ENCODE results near the gene AKT3. TPM values are rescaled to one million over a fixed set of nuclear protein-coding genes. Genes with fewer than 3 reads are reported as not detected.
A peak's percentile ranks its signal among the peaks of the same experiment; 100 is the strongest.
"Not testable (repeated sequence)": the region's sequence is repeated elsewhere in the genome, so short reads cannot be mapped to it uniquely, and the experiment has no call there.

Gene AKT3
- polyA plus RNA-seq, 6 donors from 2014 or later, result 2.8 to 6.4 (median 3.5) TPM; not detected in 1

GRCh38 chr1:243831463-243831862 is 18.6 kb downstream of the AKT3 start:
- Mint-ChIP-seq H3K36me3 (peaks cover 13 to 17% of the 10 kb centered on the region in 2 donors), H3K4me1 (peaks cover 10 to 18% (median 15%) of the 10 kb centered on the region in 3 donors), H3K27me3 (no peaks in the 10 kb centered on the region), H3K4me3 (no peak overlapping the region), H3K9me3 (peaks cover 0 to 21% (median 11%) of the 10 kb centered on the region in 7 donors), H3K27ac (peak overlapping the region in 1 of 6 donors; percentile 49)
- ATAC-seq (ENCODE audit: low read depth in 2 of 2) (no peak), DNase-seq (no peak)

- Mint-ChIP-seq H3K36me3 (peaks cover 8 to 23% of the 10 kb centered on the region in 2 donors), H3K27ac (peak overlapping the region in 3 of 6 donors; percentile 7 to 49 (median 15)), H3K4me3 (peak overlapping the region in 3 of 8 donors; percentile 16 to 36 (median 31)), H3K9me3 (peaks cover under 1 to 15% (median 6%) of the 10 kb centered on the region in 7 donors), H3K27me3 (no peaks in the 10 kb centered on the region), H3K4me1 (peaks cover 27 to 31% (median 28%) of the 10 kb centered on the region in 3 donors)
- DNase-seq (no peak), ATAC-seq (ENCODE audit: low read depth in 2 of 2) (no peak)
Observed at GRCh38 chr1:243827206-243827605, 22.8 kb downstream of the AKT3 start.

GRCh38 chr1:243824907-243825306 is 25.1 kb downstream of the AKT3 start:
- peak overlapping the region in 2 of 6 donors; percentile 10 to 39 for H3K27ac Mint-ChIP-seq
- ATAC-seq (ENCODE audit: low read depth in 2 of 2); DNase-seq; H3K27me3 Mint-ChIP-seq; H3K4me3 Mint-ChIP-seq: not testable (repeated sequence)
- H3K9me3 Mint-ChIP-seq, result peaks cover 10 to 37% (median 27%) of the 10 kb centered on the region in 7 donors
- peaks cover 31 to 41% of the 10 kb centered on the region in 2 donors for H3K36me3 Mint-ChIP-seq
- H3K4me1 Mint-ChIP-seq, result peaks cover 24 to 36% (median 27%) of the 10 kb centered on the region in 3 donors

GRCh38 chr1:243821177-243821680 is 28.8 kb downstream of the AKT3 start:
- H3K36me3 Mint-ChIP-seq, result peaks cover 31 to 44% of the 10 kb centered on the region in 2 donors
- no peak for DNase-seq
- H3K4me3 Mint-ChIP-seq, result no peak overlapping the region
- peaks cover 10 to 37% (median 27%) of the 10 kb centered on the region in 7 donors for H3K9me3 Mint-ChIP-seq
- H3K27ac Mint-ChIP-seq, result peak overlapping the region in 1 of 6 donors; percentile 22
- ATAC-seq (ENCODE audit: low read depth in 2 of 2), result no peak
- peaks cover 16 to 32% (median 17%) of the 10 kb centered on the region in 3 donors for H3K4me1 Mint-ChIP-seq
- no peaks in the 10 kb centered on the region for H3K27me3 Mint-ChIP-seq

- Mint-ChIP-seq H3K27ac (no peak overlapping the region), H3K9me3 (peaks cover 10 to 41% (median 31%) of the 10 kb centered on the region in 7 donors), H3K27me3 (no peaks in the 10 kb centered on the region), H3K36me3 (peaks cover 31 to 41% of the 10 kb centered on the region in 2 donors), H3K4me1 (peaks cover 20 to 41% (median 23%) of the 10 kb centered on the region in 3 donors), H3K4me3 (no peak overlapping the region)
- no peak for ATAC-seq (ENCODE audit: low read depth in 2 of 2)
- no peak for DNase-seq
Observed at GRCh38 chr1:243819438-243819839, 30.6 kb downstream of the AKT3 start.

GRCh38 chr1:243818978-243819377 is 31.1 kb downstream of the AKT3 start:
- H3K4me1 Mint-ChIP-seq, result peaks cover 18 to 39% (median 24%) of the 10 kb centered on the region in 3 donors
- H3K4me3 Mint-ChIP-seq, result no peak overlapping the region
- H3K36me3 Mint-ChIP-seq, result peaks cover 31 to 36% of the 10 kb centered on the region in 2 donors
- ATAC-seq (ENCODE audit: low read depth in 2 of 2) (no peak), DNase-seq (no peak)
- peaks cover 10 to 41% (median 31%) of the 10 kb centered on the region in 7 donors for H3K9me3 Mint-ChIP-seq
- H3K27me3 Mint-ChIP-seq, result no peaks in the 10 kb centered on the region
- no peak overlapping the region for H3K27ac Mint-ChIP-seq

GRCh38 chr1:243814718-243815117 is 35.3 kb downstream of the AKT3 start:
- peaks cover 14 to 35% (median 20%) of the 10 kb centered on the region in 3 donors for H3K4me1 Mint-ChIP-seq
- H3K4me3 Mint-ChIP-seq, result no peak overlapping the region
- no peak for ATAC-seq (ENCODE audit: low read depth in 2 of 2)
- H3K27ac Mint-ChIP-seq, result peak overlapping the region in 2 of 6 donors; percentile 27 to 53
- no peaks in the 10 kb centered on the region for H3K27me3 Mint-ChIP-seq
- peaks cover 7 to 17% of the 10 kb centered on the region in 2 donors for H3K36me3 Mint-ChIP-seq
- DNase-seq, result no peak
- H3K9me3 Mint-ChIP-seq, result peaks cover 0 to 15% (median 9%) of the 10 kb centered on the region in 7 donors

GRCh38 chr1:243807346-243807745 is 42.7 kb downstream of the AKT3 start:
- H3K27me3 Mint-ChIP-seq; H3K9me3 Mint-ChIP-seq; H3K4me3 Mint-ChIP-seq; H3K27ac Mint-ChIP-seq; DNase-seq; ATAC-seq (ENCODE audit: low read depth in 2 of 2): not testable (repeated sequence)
- peaks cover 28 to 30% of the 10 kb centered on the region in 2 donors for H3K36me3 Mint-ChIP-seq
- peaks cover 30 to 53% (median 36%) of the 10 kb centered on the region in 3 donors for H3K4me1 Mint-ChIP-seq

GRCh38 chr1:243806310-243806709 is 43.7 kb downstream of the AKT3 start:
- DNase-seq, result no peak
- Mint-ChIP-seq H3K9me3 (peaks cover 0 to 4% (median 0%) of the 10 kb centered on the region in 7 donors), H3K36me3 (peaks cover 28 to 30% of the 10 kb centered on the region in 2 donors), H3K4me3 (no peak overlapping the region), H3K27ac (no peak overlapping the region), H3K4me1 (peaks cover 30 to 61% (median 36%) of the 10 kb centered on the region in 3 donors), H3K27me3 (no peaks in the 10 kb centered on the region)
- ATAC-seq (ENCODE audit: low read depth in 2 of 2), result no peak

- DNase-seq (no peak), ATAC-seq (ENCODE audit: low read depth in 2 of 2) (no peak)
- peaks cover 0 to 3% (median 0%) of the 10 kb centered on the region in 7 donors for H3K9me3 Mint-ChIP-seq
- H3K36me3 Mint-ChIP-seq, result peaks cover 25 to 30% of the 10 kb centered on the region in 2 donors
- H3K27me3 Mint-ChIP-seq, result no peaks in the 10 kb centered on the region
- no peak overlapping the region for H3K4me3 Mint-ChIP-seq
- peaks cover 27 to 52% (median 31%) of the 10 kb centered on the region in 3 donors for H3K4me1 Mint-ChIP-seq
- H3K27ac Mint-ChIP-seq, result no peak overlapping the region
Observed at GRCh38 chr1:243802736-243803135, 47.3 kb downstream of the AKT3 start.

- H3K4me1 Mint-ChIP-seq, result peaks cover 30 to 54% (median 31%) of the 10 kb centered on the region in 3 donors
- ATAC-seq (ENCODE audit: low read depth in 2 of 2), result no peak
- H3K9me3 Mint-ChIP-seq, result peaks cover 0 to 3% (median 0%) of the 10 kb centered on the region in 7 donors
- H3K27me3 Mint-ChIP-seq, result no peaks in the 10 kb centered on the region
- H3K4me3 Mint-ChIP-seq, result no peak overlapping the region
- no peak overlapping the region for H3K27ac Mint-ChIP-seq
- H3K36me3 Mint-ChIP-seq, result peaks cover 27 to 34% of the 10 kb centered on the region in 2 donors
- DNase-seq, result no peak
Observed at GRCh38 chr1:243801378-243801777, 48.7 kb downstream of the AKT3 start.

- DNase-seq (no peak), ATAC-seq (ENCODE audit: low read depth in 2 of 2) (no peak)
- Mint-ChIP-seq H3K4me3 (no peak overlapping the region), H3K27me3 (no peaks in the 10 kb centered on the region), H3K27ac (peak overlapping the region in 3 of 6 donors; percentile 40 to 74 (median 44)), H3K36me3 (peaks cover 23 to 30% of the 10 kb centered on the region in 2 donors), H3K4me1 (peaks cover 20 to 45% (median 21%) of the 10 kb centered on the region in 3 donors), H3K9me3 (peaks cover 0 to 3% (median 0%) of the 10 kb centered on the region in 7 donors)
Observed at GRCh38 chr1:243799908-243800307, 50.1 kb downstream of the AKT3 start.

- no peaks in the 10 kb centered on the region for H3K27me3 Mint-ChIP-seq
- DNase-seq (no peak), ATAC-seq (ENCODE audit: low read depth in 2 of 2) (no peak)
- H3K4me3 Mint-ChIP-seq, result peak overlapping the region in 2 of 8 donors; percentile 4 to 7
- peaks cover 0 to 3% (median 0%) of the 10 kb centered on the region in 7 donors for H3K9me3 Mint-ChIP-seq
- peaks cover 17 to 46% (median 24%) of the 10 kb centered on the region in 3 donors for H3K4me1 Mint-ChIP-seq
- H3K27ac Mint-ChIP-seq, result peak overlapping the region in 1 of 6 donors; percentile 77
- H3K36me3 Mint-ChIP-seq, result peaks cover 22 to 32% of the 10 kb centered on the region in 2 donors
Observed at GRCh38 chr1:243798726-243799125, 51.3 kb downstream of the AKT3 start.

- Mint-ChIP-seq H3K4me3 (no peak overlapping the region), H3K27me3 (no peaks in the 10 kb centered on the region), H3K36me3 (peaks cover 22 to 26% of the 10 kb centered on the region in 2 donors), H3K27ac (peak overlapping the region in 1 of 6 donors; percentile 13), H3K4me1 (peaks cover 17 to 45% (median 29%) of the 10 kb centered on the region in 3 donors), H3K9me3 (peaks cover 0 to 3% (median 0%) of the 10 kb centered on the region in 7 donors)
- DNase-seq (no peak), ATAC-seq (ENCODE audit: low read depth in 2 of 2) (no peak)
Observed at GRCh38 chr1:243796016-243796415, 54.0 kb downstream of the AKT3 start.
